GM12878 (cell line): Measurements from ENCODE around the gene SERPINB8. TPM values are rescaled to one million over a fixed set of nuclear protein-coding genes. Genes with fewer than 3 reads are reported as not detected.
A peak's percentile ranks its signal among the peaks of the same experiment; 100 is the strongest.

Experiments used
- BHLHE40 ChIP-seq, 2 experiments: fragments of 450-650 bp in 1 of 2; IDR thresholded peaks; 2 replicates each; pipeline ENCODE4 v1.6.1; 2011 to 2017; ENCODE audit warnings: low read depth in 2 of 2, borderline replicate concordance in 1 of 2, improper control_type of control experiment in 1 of 2, low read length in 1 of 2, mild to moderate bottlenecking in 1 of 2
- CBX3 ChIP-seq: fragments of 200-600 bp; sonication (generic); IDR thresholded peaks from 2 replicates; pipeline ENCODE4 v1.6.1; 2016; ENCODE audit warnings: low read depth, borderline replicate concordance
- DPF2 ChIP-seq: fragments of 450-650 bp; IDR thresholded peaks from 2 replicates; pipeline ENCODE4 v1.6.1; 2017; ENCODE audit warnings: mild to moderate bottlenecking
- EGR1 ChIP-seq, 2 experiments: IDR thresholded peaks; 1 replicate in 1 of 2; 2 replicates in 1 of 2; pipeline ENCODE4 v1.6.1; 2011 to 2012; ENCODE audit warnings: low read depth in 2 of 2, low read length in 2 of 2, borderline replicate concordance in 1 of 2, mild to moderate bottlenecking in 1 of 2, moderate library complexity in 1 of 2
- GATAD2B ChIP-seq: fragments of 450-650 bp; conservative IDR thresholded peaks from 2 replicates; pipeline ENCODE4 v1.6.1; 2017; ENCODE audit warnings: low read depth, mild to moderate bottlenecking, moderate library complexity
- IRF4 ChIP-seq: IDR thresholded peaks from 2 replicates; pipeline ENCODE4 v1.6.1; 2011; ENCODE audit warnings: low read depth, low read length
- KDM1A ChIP-seq: fragments of 200-600 bp; sonication (generic); IDR thresholded peaks from 2 replicates; pipeline ENCODE4 v1.6.1; 2016; ENCODE audit warnings: borderline replicate concordance
- NBN ChIP-seq: fragments of 450-650 bp; IDR thresholded peaks from 2 replicates; pipeline ENCODE4 v1.6.1; 2016
- NR2F1 ChIP-seq: fragments of 450-650 bp; conservative IDR thresholded peaks from 2 replicates; pipeline ENCODE4 v1.6.1; 2017; ENCODE audit warnings: mild to moderate bottlenecking
- RB1 ChIP-seq: fragments of 450-650 bp; formaldehyde crosslinking; IDR thresholded peaks from 2 replicates; pipeline ENCODE4 v1.6.1; 2017; ENCODE audit warnings: mild to moderate bottlenecking, borderline replicate concordance
- RELA ChIP-seq: fragments of 450-650 bp; IDR thresholded peaks from 2 replicates; pipeline ENCODE4 v1.8.0; 2014; ENCODE audit warnings: borderline replicate concordance; ENCODE audit not compliant: partially characterized antibody
- TCF12 ChIP-seq: IDR thresholded peaks from 2 replicates; pipeline ENCODE4 v1.6.1; 2011; ENCODE audit warnings: low read depth, mild to moderate bottlenecking, low read length
- ZNF207 ChIP-seq: fragments of 450-650 bp; IDR thresholded peaks from 2 replicates; pipeline ENCODE4 v1.6.1; 2014; ENCODE audit warnings: antibody characterized with exemption, mild to moderate bottlenecking, borderline replicate concordance
- polyA plus RNA-seq, 11 experiments: library from polyadenylated mRNA; depleted of rRNA in 4 of 11; unstranded in 6 of 11; stranded (reverse) in 5 of 11; fragments of >200 nt; fragmentation: Nextera tagmentation in 4 of 11; fragmentation: Illumina TruSeq in 1 of 11; extraction: Ambion mirVana in 4 of 11; extraction: Trizol in 1 of 11; gene quantifications; 1 replicate in 1 of 11; 2 replicates in 10 of 11; pipeline versions ENCODE4 v1.2.1 to v1.2.3, GENCODE V29; 2011 to 2016; ENCODE audit warnings: inconsistent platforms in 2 of 11, missing spikeins in 2 of 11, low read depth in 1 of 11
- total RNA-seq, 4 experiments: library from RNA; depleted of rRNA in 3 of 4; stranded (reverse); fragments of >200 nt in 3 of 4; fragmentation: Illumina TruSeq in 1 of 4; extraction: Trizol in 1 of 4; gene quantifications; 2 replicates each; pipeline versions ENCODE4 v1.2.1 to v1.2.3, GENCODE V29; 2013 to 2021
- TF ChIP-seq, protein P1 (sequence below): fragments of 450-650 bp; IDR thresholded peaks from 2 replicates; pipeline ENCODE4 v1.6.1; 2016; ENCODE audit warnings: mild to moderate bottlenecking
- TF ChIP-seq, protein P2 (sequence below): IDR thresholded peaks from 2 replicates; pipeline ENCODE4 v1.6.1; 2012; ENCODE audit warnings: low read length, inconsistent platforms
- TF ChIP-seq, protein P3 (sequence below): fragments of 450-650 bp; IDR thresholded peaks from 2 replicates; pipeline ENCODE4 v1.6.1; 2017; ENCODE audit warnings: mild to moderate bottlenecking, low read depth, inconsistent platforms; ENCODE audit not compliant: poor library complexity, severe bottlenecking
- TF ChIP-seq, protein P4 (sequence below): fragments of 450-650 bp; formaldehyde crosslinking; IDR thresholded peaks from 2 replicates; pipeline ENCODE4 v1.5.0; 2022; ENCODE audit warnings: mild to moderate bottlenecking, missing genetic modification characterization
- TF ChIP-seq, protein P5 (sequence below): fragments of 450-650 bp; conservative IDR thresholded peaks from 2 replicates; pipeline ENCODE4 v1.6.1; 2017; ENCODE audit warnings: mild to moderate bottlenecking, moderate library complexity

The SERPINB8 gene
- total and polyA plus RNA-seq, 10 of the 15 experiments (the other 5 are each of a cell fraction or from before 2014, with no cell fraction given), result 8.1 to 31.5 (median 16.7) TPM

DNA sequence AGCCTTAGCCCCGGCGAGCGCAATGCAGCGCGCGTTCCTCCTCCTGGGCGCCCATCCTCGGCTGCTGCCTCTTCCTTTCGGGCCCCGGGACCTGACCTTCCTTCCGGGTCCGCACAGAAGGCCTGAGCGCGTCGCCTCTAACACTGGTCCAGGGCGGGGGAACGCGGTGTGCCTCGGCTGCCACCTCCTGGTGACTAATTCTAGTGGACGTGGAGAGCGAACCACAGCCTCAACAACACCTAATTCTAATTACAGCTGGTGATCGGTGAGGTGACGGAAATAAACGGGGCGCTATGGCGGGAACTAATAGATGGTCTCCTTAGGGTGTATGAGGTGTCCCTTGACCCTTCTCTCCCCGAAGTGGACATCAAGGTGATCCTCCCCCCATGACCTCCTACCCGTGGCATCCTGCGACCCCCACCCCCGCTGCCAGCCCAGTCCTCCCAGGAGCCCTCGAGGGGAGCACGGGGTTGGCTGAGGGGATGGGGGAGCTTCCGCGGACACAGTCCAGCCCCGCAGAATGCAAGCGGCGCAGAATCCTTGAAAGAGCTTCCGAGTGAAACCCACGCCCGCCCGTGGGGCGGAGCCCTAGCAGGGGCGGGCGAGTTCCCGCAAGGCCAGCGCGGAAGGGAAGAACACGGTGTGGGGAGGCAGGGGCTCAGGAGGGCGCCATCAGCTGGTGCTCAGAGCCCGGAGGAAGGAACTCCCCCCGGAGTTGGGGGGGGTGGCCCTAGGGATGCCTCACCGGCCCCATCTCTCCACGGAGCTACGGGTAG, 33.5 kb upstream of the SERPINB8 start (continued):
- TF ChIP-seq, protein P1, sequence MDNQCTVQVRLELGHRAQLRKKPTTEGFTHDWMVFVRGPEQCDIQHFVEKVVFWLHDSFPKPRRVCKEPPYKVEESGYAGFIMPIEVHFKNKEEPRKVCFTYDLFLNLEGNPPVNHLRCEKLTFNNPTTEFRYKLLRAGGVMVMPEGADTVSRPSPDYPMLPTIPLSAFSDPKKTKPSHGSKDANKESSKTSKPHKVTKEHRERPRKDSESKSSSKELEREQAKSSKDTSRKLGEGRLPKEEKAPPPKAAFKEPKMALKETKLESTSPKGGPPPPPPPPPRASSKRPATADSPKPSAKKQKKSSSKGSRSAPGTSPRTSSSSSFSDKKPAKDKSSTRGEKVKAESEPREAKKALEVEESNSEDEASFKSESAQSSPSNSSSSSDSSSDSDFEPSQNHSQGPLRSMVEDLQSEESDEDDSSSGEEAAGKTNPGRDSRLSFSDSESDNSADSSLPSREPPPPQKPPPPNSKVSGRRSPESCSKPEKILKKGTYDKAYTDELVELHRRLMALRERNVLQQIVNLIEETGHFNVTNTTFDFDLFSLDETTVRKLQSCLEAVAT, result peak; percentile 57; the same call in 1 of the 2 replicates
- TF ChIP-seq DPF2 (0 out of 2 replicates have a peak, but pooled peaks have one; percentile 12), RB1 (peak; percentile 79; the same call in 1 of the 2 replicates), IRF4 (0 out of 2 replicates have a peak, but pooled peaks have one; percentile 39), RELA (peak; percentile 37), GATAD2B (peak; percentile 48; the same call in 1 of the 2 replicates), CBX3 (no peak), NR2F1 (peak; percentile 91), NBN (peak; percentile 56; the same call in 1 of the 2 replicates), KDM1A (no peak), ZNF207 (0 out of 2 replicates have a peak, but pooled peaks have one; percentile 26), BHLHE40 (IDR thresholded peaks at IDR 0.05; ENCODE audit: borderline replicate concordance in 1 of 2, low read depth in 2 of 2, low read length in 1 of 2) (peak in 1 of 2 experiments; percentile 31; a peak in 1 of 4 replicates), EGR1 (IDR thresholded peaks at IDR 0.05; ENCODE audit: borderline replicate concordance in 1 of 2, low read depth in 2 of 2, low read length in 2 of 2) (0 out of 3 replicates have a peak, but pooled peaks of 1 of the 2 experiments have one; percentile 10), TCF12 (0 out of 2 replicates have a peak, but pooled peaks have one; percentile 38)
- TF ChIP-seq, protein P2, sequence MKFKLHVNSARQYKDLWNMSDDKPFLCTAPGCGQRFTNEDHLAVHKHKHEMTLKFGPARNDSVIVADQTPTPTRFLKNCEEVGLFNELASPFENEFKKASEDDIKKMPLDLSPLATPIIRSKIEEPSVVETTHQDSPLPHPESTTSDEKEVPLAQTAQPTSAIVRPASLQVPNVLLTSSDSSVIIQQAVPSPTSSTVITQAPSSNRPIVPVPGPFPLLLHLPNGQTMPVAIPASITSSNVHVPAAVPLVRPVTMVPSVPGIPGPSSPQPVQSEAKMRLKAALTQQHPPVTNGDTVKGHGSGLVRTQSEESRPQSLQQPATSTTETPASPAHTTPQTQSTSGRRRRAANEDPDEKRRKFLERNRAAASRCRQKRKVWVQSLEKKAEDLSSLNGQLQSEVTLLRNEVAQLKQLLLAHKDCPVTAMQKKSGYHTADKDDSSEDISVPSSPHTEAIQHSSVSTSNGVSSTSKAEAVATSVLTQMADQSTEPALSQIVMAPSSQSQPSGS, result no peak
- TF ChIP-seq, protein P3, sequence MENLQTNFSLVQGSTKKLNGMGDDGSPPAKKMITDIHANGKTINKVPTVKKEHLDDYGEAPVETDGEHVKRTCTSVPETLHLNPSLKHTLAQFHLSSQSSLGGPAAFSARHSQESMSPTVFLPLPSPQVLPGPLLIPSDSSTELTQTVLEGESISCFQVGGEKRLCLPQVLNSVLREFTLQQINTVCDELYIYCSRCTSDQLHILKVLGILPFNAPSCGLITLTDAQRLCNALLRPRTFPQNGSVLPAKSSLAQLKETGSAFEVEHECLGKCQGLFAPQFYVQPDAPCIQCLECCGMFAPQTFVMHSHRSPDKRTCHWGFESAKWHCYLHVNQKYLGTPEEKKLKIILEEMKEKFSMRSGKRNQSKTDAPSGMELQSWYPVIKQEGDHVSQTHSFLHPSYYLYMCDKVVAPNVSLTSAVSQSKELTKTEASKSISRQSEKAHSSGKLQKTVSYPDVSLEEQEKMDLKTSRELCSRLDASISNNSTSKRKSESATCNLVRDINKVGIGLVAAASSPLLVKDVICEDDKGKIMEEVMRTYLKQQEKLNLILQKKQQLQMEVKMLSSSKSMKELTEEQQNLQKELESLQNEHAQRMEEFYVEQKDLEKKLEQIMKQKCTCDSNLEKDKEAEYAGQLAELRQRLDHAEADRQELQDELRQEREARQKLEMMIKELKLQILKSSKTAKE, result no peak
- TF ChIP-seq, protein P4, sequence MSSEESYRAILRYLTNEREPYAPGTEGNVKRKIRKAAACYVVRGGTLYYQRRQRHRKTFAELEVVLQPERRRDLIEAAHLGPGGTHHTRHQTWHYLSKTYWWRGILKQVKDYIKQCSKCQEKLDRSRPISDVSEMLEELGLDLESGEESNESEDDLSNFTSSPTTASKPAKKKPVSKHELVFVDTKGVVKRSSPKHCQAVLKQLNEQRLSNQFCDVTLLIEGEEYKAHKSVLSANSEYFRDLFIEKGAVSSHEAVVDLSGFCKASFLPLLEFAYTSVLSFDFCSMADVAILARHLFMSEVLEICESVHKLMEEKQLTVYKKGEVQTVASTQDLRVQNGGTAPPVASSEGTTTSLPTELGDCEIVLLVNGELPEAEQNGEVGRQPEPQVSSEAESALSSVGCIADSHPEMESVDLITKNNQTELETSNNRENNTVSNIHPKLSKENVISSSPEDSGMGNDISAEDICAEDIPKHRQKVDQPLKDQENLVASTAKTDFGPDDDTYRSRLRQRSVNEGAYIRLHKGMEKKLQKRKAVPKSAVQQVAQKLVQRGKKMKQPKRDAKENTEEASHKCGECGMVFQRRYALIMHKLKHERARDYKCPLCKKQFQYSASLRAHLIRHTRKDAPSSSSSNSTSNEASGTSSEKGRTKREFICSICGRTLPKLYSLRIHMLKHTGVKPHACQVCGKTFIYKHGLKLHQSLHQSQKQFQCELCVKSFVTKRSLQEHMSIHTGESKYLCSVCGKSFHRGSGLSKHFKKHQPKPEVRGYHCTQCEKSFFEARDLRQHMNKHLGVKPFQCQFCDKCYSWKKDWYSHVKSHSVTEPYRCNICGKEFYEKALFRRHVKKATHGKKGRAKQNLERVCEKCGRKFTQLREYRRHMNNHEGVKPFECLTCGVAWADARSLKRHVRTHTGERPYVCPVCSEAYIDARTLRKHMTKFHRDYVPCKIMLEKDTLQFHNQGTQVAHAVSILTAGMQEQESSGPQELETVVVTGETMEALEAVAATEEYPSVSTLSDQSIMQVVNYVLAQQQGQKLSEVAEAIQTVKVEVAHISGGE (CRISPR knock-in tag), result no peak
- TF ChIP-seq, protein P5, sequence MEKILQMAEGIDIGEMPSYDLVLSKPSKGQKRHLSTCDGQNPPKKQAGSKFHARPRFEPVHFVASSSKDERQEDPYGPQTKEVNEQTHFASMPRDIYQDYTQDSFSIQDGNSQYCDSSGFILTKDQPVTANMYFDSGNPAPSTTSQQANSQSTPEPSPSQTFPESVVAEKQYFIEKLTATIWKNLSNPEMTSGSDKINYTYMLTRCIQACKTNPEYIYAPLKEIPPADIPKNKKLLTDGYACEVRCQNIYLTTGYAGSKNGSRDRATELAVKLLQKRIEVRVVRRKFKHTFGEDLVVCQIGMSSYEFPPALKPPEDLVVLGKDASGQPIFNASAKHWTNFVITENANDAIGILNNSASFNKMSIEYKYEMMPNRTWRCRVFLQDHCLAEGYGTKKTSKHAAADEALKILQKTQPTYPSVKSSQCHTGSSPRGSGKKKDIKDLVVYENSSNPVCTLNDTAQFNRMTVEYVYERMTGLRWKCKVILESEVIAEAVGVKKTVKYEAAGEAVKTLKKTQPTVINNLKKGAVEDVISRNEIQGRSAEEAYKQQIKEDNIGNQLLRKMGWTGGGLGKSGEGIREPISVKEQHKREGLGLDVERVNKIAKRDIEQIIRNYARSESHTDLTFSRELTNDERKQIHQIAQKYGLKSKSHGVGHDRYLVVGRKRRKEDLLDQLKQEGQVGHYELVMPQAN, result no peak
